K562 (cell line): ENCODE measurements around the gene PI4K2A. TPM values are rescaled to one million over a fixed set of nuclear protein-coding genes. Genes with fewer than 3 reads are reported as not detected.

ENCODE experiments used
- BRD9 ChIP-seq: fragments of 450-650 bp; IDR thresholded peaks from 2 replicates; pipeline ENCODE4 v1.6.1; 2018; ENCODE audit warnings: low read depth; ENCODE audit not compliant: partially characterized antibody
- CHD4 ChIP-seq: fragments of 200-600 bp; sonication (generic); IDR thresholded peaks from 3 replicates; pipeline ENCODE4 v1.6.1; 2012; ENCODE audit warnings: low read depth, mild to moderate bottlenecking, mixed read lengths, low read length, inconsistent platforms; ENCODE audit not compliant: insufficient read depth, insufficient replicate concordance, poor library complexity, severe bottlenecking
- EP400 ChIP-seq: fragments of 450-650 bp; IDR thresholded peaks from 2 replicates; pipeline ENCODE4 v1.6.1; 2017; ENCODE audit warnings: antibody characterized with exemption, mild to moderate bottlenecking, moderate library complexity
- GATA2 ChIP-seq: sonication (generic); formaldehyde crosslinking; IDR thresholded peaks from 2 replicates; pipeline ENCODE4 v1.4.0; 2020; ENCODE audit warnings: mild to moderate bottlenecking, missing genetic modification reagents
- MXI1 ChIP-seq: IDR thresholded peaks from 2 replicates; pipeline ENCODE4 v1.6.1; 2011; ENCODE audit warnings: low read depth, mild to moderate bottlenecking, improper control_type of control experiment, low read length
- PRPF4 ChIP-seq: fragments of 200-400 bp; formaldehyde crosslinking; IDR thresholded peaks from one replicate; pipeline ENCODE4 v1.6.1; 2017; ENCODE audit warnings: low read length, low read depth, mild to moderate bottlenecking; ENCODE audit not compliant: insufficient read depth, poor library complexity, severe bottlenecking
- RAD21 ChIP-seq, 2 experiments: fragments of 250-450 bp in 1 of 2; fragments of 450-650 bp in 1 of 2; sonication (Bioruptor Pico) in 1 of 2; formaldehyde crosslinking in 1 of 2; IDR thresholded peaks in 1 of 2; conservative IDR thresholded peaks in 1 of 2; 2 replicates each; pipeline versions ENCODE4 v1.4.0 to v1.8.0; 2020 to 2022; ENCODE audit warnings: mild to moderate bottlenecking in 2 of 2, moderate library complexity in 1 of 2
- THRAP3 ChIP-seq: fragments of 450-650 bp; IDR thresholded peaks from 2 replicates; pipeline ENCODE4 v1.6.1; 2016; ENCODE audit warnings: mild to moderate bottlenecking, inconsistent platforms, borderline replicate concordance
- ZNF212 ChIP-seq: fragments of 450-650 bp; formaldehyde crosslinking; IDR thresholded peaks from 2 replicates; pipeline ENCODE4 v1.4.0; 2020; ENCODE audit warnings: mild to moderate bottlenecking
- ZNF23 ChIP-seq: fragments of 250-450 bp; sonication (Bioruptor Pico); IDR thresholded peaks from 2 replicates; pipeline ENCODE4 v1.4.0; 2020; ENCODE audit warnings: mild to moderate bottlenecking
- ZNF316 ChIP-seq: fragments of 450-650 bp; IDR thresholded peaks from 2 replicates; pipeline ENCODE4 v1.6.1; 2016
- ZNF695 ChIP-seq: fragments of 450-650 bp; formaldehyde crosslinking; IDR thresholded peaks from 2 replicates; pipeline ENCODE4 v1.4.0; 2020; ENCODE audit warnings: mild to moderate bottlenecking, moderate library complexity
- ZSCAN32 ChIP-seq: fragments of 450-650 bp; formaldehyde crosslinking; IDR thresholded peaks from 2 replicates; pipeline ENCODE4 v1.4.0; 2020; ENCODE audit warnings: mild to moderate bottlenecking, moderate library complexity
- polyA plus RNA-seq, 8 experiments: library from polyadenylated mRNA; depleted of rRNA in 4 of 8; stranded (reverse) in 5 of 8; unstranded in 3 of 8; fragments of >200 nt; fragmentation: Nextera tagmentation in 2 of 8; fragmentation: Illumina TruSeq in 1 of 8; extraction: Ambion mirVana in 2 of 8; extraction: Trizol in 1 of 8; gene quantifications; 2 replicates each; pipeline versions ENCODE4 v1.2.1 to v1.2.3, GENCODE V29; 2011 to 2014; ENCODE audit warnings: inconsistent platforms in 1 of 8, missing spikeins in 1 of 8
- total RNA-seq, 7 experiments: library from RNA; depleted of rRNA in 6 of 7; stranded (reverse); fragments of >200 nt in 6 of 7; fragmentation: Illumina TruSeq in 2 of 7; extraction: Trizol in 2 of 7; gene quantifications; 2 replicates each; pipeline versions ENCODE4 v1.2.1 to v1.2.3, GENCODE V29; 2011 to 2021; ENCODE audit warnings: low replicate concordance in 1 of 7
- TF ChIP-seq, protein P1 (sequence below): fragments of 250-450 bp; sonication (Bioruptor Pico); IDR thresholded peaks from 2 replicates; pipeline ENCODE4 v1.9.0; 2021; ENCODE audit warnings: mild to moderate bottlenecking, inconsistent platforms
- TF ChIP-seq, protein P2 (sequence below): fragments of 250-450 bp; sonication (Bioruptor Pico); IDR thresholded peaks from 2 replicates; pipeline ENCODE4 v1.4.0; 2020; ENCODE audit warnings: mild to moderate bottlenecking, moderate library complexity
- TF ChIP-seq, protein P3 (sequence below): fragments of 450-650 bp; IDR thresholded peaks from 2 replicates; pipeline ENCODE4 v1.7.0; 2016; ENCODE audit warnings: borderline replicate concordance
- TF ChIP-seq, protein P4 (sequence below): sonication (generic); formaldehyde crosslinking; IDR thresholded peaks from 2 replicates; pipeline ENCODE4 v1.8.0; 2022; ENCODE audit warnings: mild to moderate bottlenecking, missing genetic modification reagents
- TF ChIP-seq, protein P5 (sequence below): fragments of 250-450 bp; sonication (Bioruptor Pico); IDR thresholded peaks from 2 replicates; pipeline ENCODE4 v1.5.0; 2020; ENCODE audit warnings: mild to moderate bottlenecking

The PI4K2A gene
- total and polyA plus RNA-seq, 9 of the 15 experiments (the other 6 are each of a cell fraction or from before 2014, with no cell fraction given): 4.4 to 28.4 (median 16.5) TPM

DNA sequence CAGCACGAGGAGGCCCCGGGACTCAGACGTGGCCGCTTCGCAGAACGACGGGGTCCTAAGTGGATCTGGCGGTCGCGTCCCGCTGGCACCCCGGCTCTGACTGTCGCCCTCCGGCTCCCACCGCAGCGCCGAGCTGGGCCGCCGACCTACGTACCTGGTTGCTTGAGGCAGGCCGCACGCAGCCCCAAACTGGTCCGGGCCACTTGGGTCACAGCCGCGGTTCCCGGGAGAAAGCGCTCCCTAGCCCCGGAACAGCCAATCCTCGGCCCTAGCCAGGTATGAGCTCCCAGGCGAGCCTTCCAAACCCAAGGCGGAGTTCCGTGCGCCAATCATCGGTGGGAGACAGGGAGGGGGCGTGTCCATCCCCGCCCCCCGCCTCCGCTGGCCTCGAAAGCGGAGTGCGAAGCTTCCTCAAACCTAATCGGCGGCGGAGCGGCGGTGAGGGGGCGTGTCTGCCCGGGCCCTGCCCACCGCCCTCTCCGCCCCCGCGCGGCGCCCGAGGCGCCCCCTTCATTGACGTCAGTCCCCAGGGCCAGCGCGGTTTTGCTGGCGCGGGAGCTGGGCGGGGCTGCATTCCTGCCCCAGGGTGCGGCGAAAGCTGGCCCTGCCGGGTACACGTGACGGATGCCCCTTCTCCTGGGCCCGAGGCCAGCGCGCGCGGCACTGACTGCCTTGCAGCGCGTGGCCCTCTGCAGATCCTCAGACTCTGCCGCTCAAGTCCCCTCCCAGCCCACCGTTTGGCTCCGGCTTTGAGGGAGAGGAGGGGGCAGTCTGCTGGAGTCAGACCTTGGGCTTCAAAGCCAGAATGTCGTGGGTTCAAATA is 46.7 kb downstream of the PI4K2A start, which contains the start of gene AVPI1 (continued):
- TF ChIP-seq, protein P1, sequence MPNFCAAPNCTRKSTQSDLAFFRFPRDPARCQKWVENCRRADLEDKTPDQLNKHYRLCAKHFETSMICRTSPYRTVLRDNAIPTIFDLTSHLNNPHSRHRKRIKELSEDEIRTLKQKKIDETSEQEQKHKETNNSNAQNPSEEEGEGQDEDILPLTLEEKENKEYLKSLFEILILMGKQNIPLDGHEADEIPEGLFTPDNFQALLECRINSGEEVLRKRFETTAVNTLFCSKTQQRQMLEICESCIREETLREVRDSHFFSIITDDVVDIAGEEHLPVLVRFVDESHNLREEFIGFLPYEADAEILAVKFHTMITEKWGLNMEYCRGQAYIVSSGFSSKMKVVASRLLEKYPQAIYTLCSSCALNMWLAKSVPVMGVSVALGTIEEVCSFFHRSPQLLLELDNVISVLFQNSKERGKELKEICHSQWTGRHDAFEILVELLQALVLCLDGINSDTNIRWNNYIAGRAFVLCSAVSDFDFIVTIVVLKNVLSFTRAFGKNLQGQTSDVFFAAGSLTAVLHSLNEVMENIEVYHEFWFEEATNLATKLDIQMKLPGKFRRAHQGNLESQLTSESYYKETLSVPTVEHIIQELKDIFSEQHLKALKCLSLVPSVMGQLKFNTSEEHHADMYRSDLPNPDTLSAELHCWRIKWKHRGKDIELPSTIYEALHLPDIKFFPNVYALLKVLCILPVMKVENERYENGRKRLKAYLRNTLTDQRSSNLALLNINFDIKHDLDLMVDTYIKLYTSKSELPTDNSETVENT (CRISPR knock-in tag): no peak
- TF ChIP-seq ZNF695 (CRISPR knock-in tag) (no peak), GATA2 (CRISPR knock-in tag) (no peak), MXI1 (no peak), THRAP3 (no peak), RAD21 (CRISPR knock-in tag; conservative IDR thresholded peaks at IDR 0.05 in 1 of 2, IDR thresholded peaks at IDR 0.05 in 1 of 2) (no peak), PRPF4 (no peak), ZNF316 (no peak), CHD4 (no peak), ZSCAN32 (0 out of 2 replicates have a peak, but pooled peaks have one; percentile 31), ZNF212 (CRISPR knock-in tag) (no peak), EP400 (peak; percentile 73; the same call in 1 of the 2 replicates), ZNF23 (CRISPR knock-in tag) (no peak), BRD9 (no peak)
- TF ChIP-seq, protein P2, sequence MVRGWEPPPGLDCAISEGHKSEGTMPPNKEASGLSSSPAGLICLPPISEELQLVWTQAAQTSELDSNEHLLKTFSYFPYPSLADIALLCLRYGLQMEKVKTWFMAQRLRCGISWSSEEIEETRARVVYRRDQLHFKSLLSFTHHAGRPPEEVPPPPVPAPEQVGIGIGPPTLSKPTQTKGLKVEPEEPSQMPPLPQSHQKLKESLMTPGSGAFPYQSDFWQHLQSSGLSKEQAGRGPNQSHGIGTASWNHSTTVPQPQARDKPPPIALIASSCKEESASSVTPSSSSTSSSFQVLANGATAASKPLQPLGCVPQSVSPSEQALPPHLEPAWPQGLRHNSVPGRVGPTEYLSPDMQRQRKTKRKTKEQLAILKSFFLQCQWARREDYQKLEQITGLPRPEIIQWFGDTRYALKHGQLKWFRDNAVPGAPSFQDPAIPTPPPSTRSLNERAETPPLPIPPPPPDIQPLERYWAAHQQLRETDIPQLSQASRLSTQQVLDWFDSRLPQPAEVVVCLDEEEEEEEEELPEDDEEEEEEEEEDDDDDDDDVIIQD (CRISPR knock-in tag): no peak
- TF ChIP-seq, protein P3, sequence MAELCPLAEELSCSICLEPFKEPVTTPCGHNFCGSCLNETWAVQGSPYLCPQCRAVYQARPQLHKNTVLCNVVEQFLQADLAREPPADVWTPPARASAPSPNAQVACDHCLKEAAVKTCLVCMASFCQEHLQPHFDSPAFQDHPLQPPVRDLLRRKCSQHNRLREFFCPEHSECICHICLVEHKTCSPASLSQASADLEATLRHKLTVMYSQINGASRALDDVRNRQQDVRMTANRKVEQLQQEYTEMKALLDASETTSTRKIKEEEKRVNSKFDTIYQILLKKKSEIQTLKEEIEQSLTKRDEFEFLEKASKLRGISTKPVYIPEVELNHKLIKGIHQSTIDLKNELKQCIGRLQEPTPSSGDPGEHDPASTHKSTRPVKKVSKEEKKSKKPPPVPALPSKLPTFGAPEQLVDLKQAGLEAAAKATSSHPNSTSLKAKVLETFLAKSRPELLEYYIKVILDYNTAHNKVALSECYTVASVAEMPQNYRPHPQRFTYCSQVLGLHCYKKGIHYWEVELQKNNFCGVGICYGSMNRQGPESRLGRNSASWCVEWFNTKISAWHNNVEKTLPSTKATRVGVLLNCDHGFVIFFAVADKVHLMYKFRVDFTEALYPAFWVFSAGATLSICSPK: no peak
- TF ChIP-seq, protein P4, sequence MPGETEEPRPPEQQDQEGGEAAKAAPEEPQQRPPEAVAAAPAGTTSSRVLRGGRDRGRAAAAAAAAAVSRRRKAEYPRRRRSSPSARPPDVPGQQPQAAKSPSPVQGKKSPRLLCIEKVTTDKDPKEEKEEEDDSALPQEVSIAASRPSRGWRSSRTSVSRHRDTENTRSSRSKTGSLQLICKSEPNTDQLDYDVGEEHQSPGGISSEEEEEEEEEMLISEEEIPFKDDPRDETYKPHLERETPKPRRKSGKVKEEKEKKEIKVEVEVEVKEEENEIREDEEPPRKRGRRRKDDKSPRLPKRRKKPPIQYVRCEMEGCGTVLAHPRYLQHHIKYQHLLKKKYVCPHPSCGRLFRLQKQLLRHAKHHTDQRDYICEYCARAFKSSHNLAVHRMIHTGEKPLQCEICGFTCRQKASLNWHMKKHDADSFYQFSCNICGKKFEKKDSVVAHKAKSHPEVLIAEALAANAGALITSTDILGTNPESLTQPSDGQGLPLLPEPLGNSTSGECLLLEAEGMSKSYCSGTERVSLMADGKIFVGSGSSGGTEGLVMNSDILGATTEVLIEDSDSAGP (CRISPR knock-in tag): no peak
- TF ChIP-seq, protein P5, sequence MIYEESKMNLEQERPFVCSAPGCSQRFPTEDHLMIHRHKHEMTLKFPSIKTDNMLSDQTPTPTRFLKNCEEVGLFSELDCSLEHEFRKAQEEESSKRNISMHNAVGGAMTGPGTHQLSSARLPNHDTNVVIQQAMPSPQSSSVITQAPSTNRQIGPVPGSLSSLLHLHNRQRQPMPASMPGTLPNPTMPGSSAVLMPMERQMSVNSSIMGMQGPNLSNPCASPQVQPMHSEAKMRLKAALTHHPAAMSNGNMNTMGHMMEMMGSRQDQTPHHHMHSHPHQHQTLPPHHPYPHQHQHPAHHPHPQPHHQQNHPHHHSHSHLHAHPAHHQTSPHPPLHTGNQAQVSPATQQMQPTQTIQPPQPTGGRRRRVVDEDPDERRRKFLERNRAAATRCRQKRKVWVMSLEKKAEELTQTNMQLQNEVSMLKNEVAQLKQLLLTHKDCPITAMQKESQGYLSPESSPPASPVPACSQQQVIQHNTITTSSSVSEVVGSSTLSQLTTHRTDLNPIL (CRISPR knock-in tag): no peak
